MCF 10A (cell line): Measurements from ENCODE around the gene CD84. TPM values are rescaled to one million over a fixed set of nuclear protein-coding genes. Genes with fewer than 3 reads are reported as not detected.

Source experiments
- BruUV-seq: library from RNA; stranded (reverse); fragments of 400-500 nt; replicated peaks from 2 replicates; lab custom pipeline; 2021; lab: Mats Ljungman, UMichigan
- CTCF ChIA-PET: fragments of 300-600 bp; sonication (Branson Sonifier 250); formaldehyde crosslinking; extraction: SDS; loops from one replicate; lab custom pipeline; 2021; ENCODE audit warnings: antibody characterized with exemption, inconsistent platforms; lab: Yijun Ruan, JAX
- POLR2A ChIA-PET: fragments of 300-600, 350-650 bp; sonication (Branson Sonifier 250); formaldehyde crosslinking; extraction: SDS; loops from one replicate; lab custom pipeline; 2020; ENCODE audit warnings: antibody characterized with exemption, inconsistent platforms; lab: Yijun Ruan, JAX
- DNase-seq: peaks from one replicate; pipeline ENCODE4 v3.0.0-alpha.2; 2018; ENCODE audit not compliant: unreplicated experiment
- H3K27ac Mint-ChIP-seq: one replicate; pipeline ENCODE4 v1.8.0; 2022; ENCODE audit warnings: mild to moderate bottlenecking, low read depth, mixed read lengths; ENCODE audit not compliant: unreplicated experiment
- H3K27me3 Mint-ChIP-seq: one replicate; pipeline ENCODE4 v1.8.0; 2022; ENCODE audit warnings: mixed read lengths; ENCODE audit not compliant: insufficient read depth, unreplicated experiment
- H3K36me3 Mint-ChIP-seq: one replicate; pipeline ENCODE4 v1.8.0; 2022; ENCODE audit warnings: mild to moderate bottlenecking, moderate library complexity, mixed read lengths; ENCODE audit not compliant: insufficient read depth, unreplicated experiment
- H3K4me1 Mint-ChIP-seq: one replicate; pipeline ENCODE4 v1.8.0; 2022; ENCODE audit warnings: mixed read lengths; ENCODE audit not compliant: insufficient read depth, unreplicated experiment
- H3K4me3 Mint-ChIP-seq: one replicate; pipeline ENCODE4 v1.8.0; 2022; ENCODE audit warnings: mild to moderate bottlenecking, moderate library complexity, mixed read lengths; ENCODE audit not compliant: unreplicated experiment
- H3K9me3 Mint-ChIP-seq: one replicate; pipeline ENCODE4 v1.8.0; 2022; ENCODE audit warnings: mixed read lengths; ENCODE audit not compliant: unreplicated experiment
- intact Hi-C: fragments of 100-400 bp; cut with micrococcal nuclease; formaldehyde crosslinking; loops from 2 replicates; pipeline ENCODE4 v1.14.1; 2022
- total RNA-seq: library from RNA; stranded (reverse); gene quantifications from 2 replicates; pipeline ENCODE4 v1.2.3, GENCODE V29; 2022
- TF ChIP-seq, protein P1 (sequence below): fragments of 200-600 bp; IDR thresholded peaks from one replicate; pipeline ENCODE4 v1.8.0; 2022; ENCODE audit warnings: antibody characterized with exemption, mild to moderate bottlenecking; ENCODE audit not compliant: unreplicated experiment

CD84 gene
- total RNA-seq, 1 experiment from 2014 or later: not detected

- no TSS peak for BruUV-seq
- Mint-ChIP-seq H3K36me3 (no peaks in the 10 kb centered on the region), H3K9me3 (no peaks in the 10 kb centered on the region), H3K27ac (no peak overlapping the region), H3K4me3 (no peak overlapping the region), H3K4me1 (no peaks in the 10 kb centered on the region), H3K27me3 (peaks cover 69% of the 10 kb centered on the region)
- intact Hi-C loops: no loop called here
- ChIA-PET CTCF (interaction anchor here (1.2 kb wide), 1 partner anchor 99 kb away, joined by 4 read pairs; no protein-coding TSS in a partner anchor), POLR2A (no interaction called here)
- TF ChIP-seq, protein P1, sequence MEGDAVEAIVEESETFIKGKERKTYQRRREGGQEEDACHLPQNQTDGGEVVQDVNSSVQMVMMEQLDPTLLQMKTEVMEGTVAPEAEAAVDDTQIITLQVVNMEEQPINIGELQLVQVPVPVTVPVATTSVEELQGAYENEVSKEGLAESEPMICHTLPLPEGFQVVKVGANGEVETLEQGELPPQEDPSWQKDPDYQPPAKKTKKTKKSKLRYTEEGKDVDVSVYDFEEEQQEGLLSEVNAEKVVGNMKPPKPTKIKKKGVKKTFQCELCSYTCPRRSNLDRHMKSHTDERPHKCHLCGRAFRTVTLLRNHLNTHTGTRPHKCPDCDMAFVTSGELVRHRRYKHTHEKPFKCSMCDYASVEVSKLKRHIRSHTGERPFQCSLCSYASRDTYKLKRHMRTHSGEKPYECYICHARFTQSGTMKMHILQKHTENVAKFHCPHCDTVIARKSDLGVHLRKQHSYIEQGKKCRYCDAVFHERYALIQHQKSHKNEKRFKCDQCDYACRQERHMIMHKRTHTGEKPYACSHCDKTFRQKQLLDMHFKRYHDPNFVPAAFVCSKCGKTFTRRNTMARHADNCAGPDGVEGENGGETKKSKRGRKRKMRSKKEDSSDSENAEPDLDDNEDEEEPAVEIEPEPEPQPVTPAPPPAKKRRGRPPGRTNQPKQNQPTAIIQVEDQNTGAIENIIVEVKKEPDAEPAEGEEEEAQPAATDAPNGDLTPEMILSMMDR: no peak
- DNase-seq: no peak
Observed at GRCh38 chr1:160576884-160577283, 2.4 kb downstream of the CD84 start.

- H3K4me1 Mint-ChIP-seq: no peaks in the 10 kb centered on the region
- no TSS peak for BruUV-seq
- no peak overlapping the region for H3K27ac Mint-ChIP-seq
- DNase-seq: no peak
- ChIA-PET CTCF (interaction anchor here (0.5 to 1.6 kb wide), 3 partner anchors 11 to 314 kb away, joined by 3 to 4 read pairs (median 3); no protein-coding TSS in a partner anchor), POLR2A (interaction anchor here (1.1 kb wide), 1 partner anchor 12 kb away, joined by 5 read pairs; no protein-coding TSS in a partner anchor)
- peaks cover 69% of the 10 kb centered on the region for H3K27me3 Mint-ChIP-seq
- intact Hi-C loops: no loop called here
- no peaks in the 10 kb centered on the region for H3K36me3 Mint-ChIP-seq
- H3K9me3 Mint-ChIP-seq: no peaks in the 10 kb centered on the region
- TF ChIP-seq, protein P1: no peak
- H3K4me3 Mint-ChIP-seq: no peak overlapping the region
Observed at GRCh38 chr1:160576390-160576789, 2.9 kb downstream of the CD84 start.

DNA sequence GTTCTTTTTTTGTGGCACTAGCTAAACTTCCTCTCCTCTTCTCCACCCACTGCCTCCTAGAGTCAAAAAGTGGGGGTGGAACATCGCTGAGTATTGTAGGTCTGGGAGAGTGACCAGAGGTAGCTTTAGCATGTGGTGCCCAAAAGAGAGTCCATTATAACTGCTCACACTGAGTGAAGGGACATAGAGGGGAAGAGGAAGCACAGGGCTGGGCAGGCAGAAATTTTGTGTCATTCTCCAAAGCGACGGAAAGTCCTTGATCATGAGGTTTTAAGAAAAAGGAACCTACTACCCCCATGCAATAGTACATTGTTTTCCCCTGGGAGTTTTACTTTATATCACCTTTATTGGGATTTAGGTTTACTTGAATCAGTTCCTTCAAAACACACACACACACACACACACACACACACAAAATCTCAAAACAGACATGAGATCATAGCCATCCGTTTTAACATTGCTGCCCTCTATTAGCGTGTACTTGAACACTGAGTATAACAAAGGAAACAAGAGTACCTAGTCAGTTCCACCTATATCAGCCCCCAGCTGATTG is 4.1 kb downstream of the CD84 start:
- Mint-ChIP-seq H3K9me3 (no peaks in the 10 kb centered on the region), H3K27ac (no peak overlapping the region), H3K36me3 (no peaks in the 10 kb centered on the region), H3K4me3 (no peak overlapping the region), H3K27me3 (peaks cover 68% of the 10 kb centered on the region), H3K4me1 (no peaks in the 10 kb centered on the region)
- no peak for DNase-seq
- POLR2A ChIA-PET: interaction anchor here (0.6 to 1.1 kb wide), 2 partner anchors 11 to 16 kb away, joined by 4 to 5 read pairs; no protein-coding TSS in a partner anchor
- intact Hi-C loops: no loop called here
- CTCF ChIA-PET: interaction anchor here (0.6 to 1.6 kb wide), 5 partner anchors 11 to 776 kb away, joined by 3 to 5 read pairs (median 3); no protein-coding TSS in a partner anchor
- no TSS peak for BruUV-seq
- TF ChIP-seq, protein P1: no peak

GRCh38 chr1:160570840-160571239 is 8.5 kb downstream of the CD84 start:
- TF ChIP-seq, protein P1: no peak
- Mint-ChIP-seq H3K27me3 (peaks cover 48% of the 10 kb centered on the region), H3K9me3 (no peaks in the 10 kb centered on the region), H3K36me3 (no peaks in the 10 kb centered on the region), H3K4me3 (no peak overlapping the region), H3K4me1 (no peaks in the 10 kb centered on the region), H3K27ac (no peak overlapping the region)
- no TSS peak for BruUV-seq
- POLR2A ChIA-PET: no interaction called here
- no peak for DNase-seq
- intact Hi-C loops: no loop called here
- CTCF ChIA-PET: interaction anchor here (0.7 kb wide), 1 partner anchor 268 kb away, joined by 3 read pairs; no protein-coding TSS in a partner anchor
